NAMALWA (cell line): ENCODE measurements around the gene FAM210A.
"Not testable (repeated sequence)": the region's sequence is repeated elsewhere in the genome, so short reads cannot be mapped to it uniquely, and the experiment has no call there.

ENCODE experiments used
- DNase-seq: peaks from one replicate; pipeline ENCODE4 v3.0.0-alpha.2; 2015; ENCODE audit warnings: low spot score

The FAM210A gene

GRCh38 chr18:13700153-13700552 lies 26.2 kb downstream of the FAM210A start:
- DNase-seq, result no peak

DNA sequence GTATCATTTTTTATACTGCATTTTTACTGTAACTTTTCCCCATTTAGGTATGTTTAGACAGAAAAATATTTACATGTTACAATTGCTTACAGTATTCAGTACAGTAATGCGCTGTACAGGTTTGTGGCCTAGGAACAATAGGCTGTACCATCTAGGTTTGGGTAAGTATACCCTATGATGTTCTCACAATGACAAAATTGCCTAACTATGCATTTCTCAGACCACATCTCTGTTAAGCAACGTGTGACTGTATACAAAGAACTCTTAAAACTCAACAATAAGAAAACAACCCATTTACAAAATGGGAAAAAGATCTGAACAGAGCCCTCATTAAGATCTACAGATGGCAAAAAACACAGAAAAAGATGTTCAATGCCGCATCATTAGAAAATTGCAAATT lies 29.4 kb downstream of the FAM210A start:
- DNase-seq, result no peak

DNA sequence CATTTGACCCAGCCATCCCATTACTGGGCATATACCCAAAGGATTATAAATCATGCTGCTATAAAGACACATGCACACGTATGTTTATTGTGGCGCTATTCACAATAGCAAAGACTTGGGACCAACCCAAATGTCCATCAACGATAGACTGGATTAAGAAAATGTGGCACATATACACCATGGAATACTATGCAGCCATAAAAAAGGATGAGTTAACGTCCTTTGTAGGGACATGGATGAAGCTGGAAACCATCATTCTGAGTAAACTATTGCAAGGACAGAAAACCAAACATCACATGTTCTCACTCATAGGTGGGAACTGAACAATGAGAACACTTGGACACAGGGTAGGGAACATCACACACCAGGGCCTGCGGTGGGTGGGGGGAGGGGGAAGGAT lies 31.0 kb downstream of the FAM210A start:
- DNase-seq, result not testable (repeated sequence)

DNA sequence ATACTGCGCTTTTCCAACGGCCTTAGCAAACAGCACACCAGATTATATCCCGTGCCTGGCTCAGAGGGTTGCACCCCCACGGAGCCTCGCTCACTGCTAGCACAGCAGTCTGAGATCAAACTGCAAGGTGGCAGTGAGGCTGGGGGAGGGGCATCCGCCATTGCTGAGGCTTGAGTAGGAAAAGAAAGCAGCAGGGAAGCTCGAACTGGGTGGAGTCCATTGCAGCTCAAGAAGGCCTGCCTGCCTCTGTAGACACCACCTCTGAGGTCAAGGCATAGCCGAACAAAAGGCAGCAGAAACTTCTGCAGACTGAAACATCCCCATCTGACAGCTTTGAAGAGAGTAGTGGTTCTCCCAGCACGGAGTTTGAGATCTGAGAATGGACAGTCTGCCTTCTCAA lies 36.3 kb downstream of the FAM210A start:
- DNase-seq, result not testable (repeated sequence)

GRCh38 chr18:13688191-13689136 lies 37.9 kb downstream of the FAM210A start:
- DNase-seq, result no peak

DNA sequence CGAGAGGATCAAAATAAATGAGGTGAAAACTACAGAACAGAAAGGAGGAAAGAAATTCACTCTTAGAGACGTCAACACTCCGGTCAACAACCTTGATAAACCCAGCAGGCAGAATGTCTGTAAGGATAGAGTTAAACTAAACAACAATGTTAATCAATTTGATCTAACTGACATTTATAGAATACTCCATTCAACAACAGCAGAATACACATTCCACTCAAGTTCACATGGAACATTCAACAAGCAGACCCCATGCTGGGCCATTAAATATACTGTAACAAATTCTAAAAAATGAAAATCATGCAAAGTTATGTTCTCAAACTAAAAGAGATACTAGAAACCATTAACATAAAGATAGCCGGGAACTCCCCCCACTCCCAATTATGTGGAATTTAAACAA lies 41.8 kb downstream of the FAM210A start:
- no peak for DNase-seq

DNA sequence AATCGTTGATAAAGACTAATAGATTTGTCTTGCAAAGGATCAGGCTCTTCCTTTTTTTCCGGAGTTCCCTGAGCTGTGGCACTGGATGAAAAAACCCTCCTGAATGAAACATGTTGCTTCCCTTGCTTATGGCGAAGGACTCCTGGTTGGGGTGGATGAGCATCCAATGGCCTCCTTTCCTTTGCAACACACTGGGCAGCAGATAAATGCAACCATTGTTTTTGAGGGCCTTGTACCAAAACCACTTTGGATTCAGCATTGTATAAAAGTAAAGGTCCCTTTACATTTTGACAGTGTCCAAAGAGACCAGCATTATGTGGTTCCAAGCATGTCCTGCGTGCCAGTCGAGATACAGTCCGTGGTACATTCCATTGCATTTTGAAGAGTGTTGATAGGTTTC lies 44.7 kb downstream of the FAM210A start:
- no peak for DNase-seq

DNA sequence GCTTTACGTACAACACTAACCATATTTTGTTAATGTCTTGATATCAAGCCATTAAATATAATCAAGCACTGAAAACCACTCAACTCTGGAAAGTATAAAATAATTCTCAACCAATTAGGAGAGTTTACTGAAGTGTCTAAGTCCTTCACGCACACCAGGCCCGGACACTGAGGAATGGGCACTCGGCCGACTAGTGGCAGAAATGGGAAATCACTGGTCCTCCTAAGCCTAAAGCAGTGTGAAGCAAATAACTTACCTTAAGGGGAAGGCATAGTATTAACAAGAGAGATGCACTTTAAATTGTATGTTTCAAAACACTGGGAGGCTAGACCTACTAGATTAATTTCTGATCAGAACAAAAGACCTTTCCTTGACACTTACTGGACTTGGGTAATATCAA lies 45.7 kb downstream of the FAM210A start:
- DNase-seq, result peak; percentile 26

DNA sequence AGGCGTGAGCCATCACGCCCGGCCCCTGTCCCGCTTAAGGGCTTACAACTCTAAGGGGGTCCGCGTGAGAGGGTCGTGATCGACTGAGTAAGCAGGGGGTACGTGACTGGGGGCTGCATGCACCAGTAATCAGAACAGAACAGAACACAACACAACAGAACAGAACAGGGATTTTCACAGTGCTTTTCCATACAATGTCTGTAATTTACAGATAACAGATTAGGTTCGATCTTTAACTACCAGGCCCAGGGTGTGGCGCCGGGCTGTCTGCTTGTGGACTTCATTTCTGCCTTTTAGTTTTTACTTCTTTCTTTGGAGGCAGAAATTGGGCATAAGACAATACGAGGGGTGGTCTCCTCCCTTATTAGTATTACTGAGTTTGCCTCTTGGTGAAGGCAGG lies 49.0 kb downstream of the FAM210A start:
- not testable (repeated sequence) for DNase-seq

GRCh38 chr18:13676471-13676870 lies 49.9 kb downstream of the FAM210A start:
- no peak for DNase-seq

GRCh38 chr18:13672657-13673056 lies 53.7 kb downstream of the FAM210A start:
- DNase-seq, result no peak

- DNase-seq, result no peak
Observed at GRCh38 chr18:13661779-13662256, 64.5 kb downstream of the FAM210A start.

DNA sequence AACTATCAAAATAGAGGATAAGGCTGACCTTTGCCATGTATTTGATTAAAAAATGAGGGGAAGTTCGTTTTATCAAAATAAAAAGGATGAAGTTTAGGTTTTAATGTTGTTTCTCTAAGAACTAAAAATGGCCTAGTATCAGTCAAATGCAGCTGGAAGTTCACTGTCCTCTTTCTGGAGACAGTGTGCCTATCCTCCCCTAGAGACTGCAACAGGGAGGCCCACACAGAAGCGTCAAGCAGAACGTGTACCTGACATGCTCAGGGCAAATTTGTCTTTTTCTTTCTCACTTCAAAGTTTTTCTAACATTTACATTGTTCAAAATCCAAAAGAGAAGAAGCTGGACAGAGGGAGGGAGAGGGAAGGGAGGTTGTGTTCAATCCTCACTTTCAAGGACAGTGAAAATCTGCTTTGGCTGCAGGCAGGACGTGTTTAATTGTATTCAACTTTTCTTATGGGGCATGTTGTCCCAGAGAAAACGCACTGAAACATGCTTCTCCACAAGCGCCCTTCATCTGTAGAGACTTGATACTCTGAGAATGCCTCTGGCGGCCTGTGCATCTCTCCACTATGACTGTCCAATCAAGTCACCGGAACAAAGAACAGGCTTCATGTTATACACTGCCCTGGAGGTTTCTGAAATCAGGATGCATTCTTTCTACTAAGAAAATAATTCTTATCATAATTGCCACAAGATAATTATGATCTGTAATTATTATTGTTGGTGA lies 65.1 kb downstream of the FAM210A start:
- no peak for DNase-seq

GRCh38 chr18:13660510-13660909 lies 65.8 kb downstream of the FAM210A start:
- no peak for DNase-seq

- no peak for DNase-seq
Observed at GRCh38 chr18:13658436-13659204, 67.7 kb downstream of the FAM210A start.

GRCh38 chr18:13657974-13658373 lies 68.4 kb downstream of the FAM210A start:
- no peak for DNase-seq

DNA sequence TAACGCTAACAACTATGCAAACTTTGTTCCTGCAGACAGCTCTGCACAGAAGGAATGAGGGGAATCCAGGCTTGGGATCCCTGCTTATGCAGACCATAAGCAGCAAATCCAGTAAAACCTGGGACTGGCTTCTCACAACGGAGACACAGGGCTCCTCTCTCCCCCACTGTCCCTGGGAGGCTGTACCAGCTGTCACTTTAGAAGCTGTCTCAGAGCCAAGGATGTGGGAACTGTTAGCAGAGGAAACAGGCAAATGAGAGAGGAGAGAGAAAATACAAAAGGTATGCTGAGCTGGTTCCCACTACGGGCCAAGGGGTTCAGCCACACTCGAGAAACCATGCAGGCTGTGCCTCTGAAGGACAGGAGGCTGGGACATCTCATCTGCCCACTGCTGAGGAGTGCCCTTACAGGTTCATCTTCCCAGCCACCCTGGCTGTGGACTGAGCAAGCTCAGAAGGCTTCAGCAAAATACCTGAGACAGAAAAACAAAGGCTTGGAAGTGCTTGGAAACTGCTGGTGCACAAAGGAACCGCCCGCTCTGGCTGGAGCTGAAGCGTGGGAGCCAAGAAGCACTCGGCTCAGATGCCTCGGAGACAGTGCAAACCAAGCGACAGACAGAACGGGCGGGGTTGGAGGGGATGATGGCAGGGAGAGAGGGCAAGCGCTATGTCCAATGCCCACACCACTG lies 72.5 kb downstream of the FAM210A start:
- no peak for DNase-seq

GRCh38 chr18:13649397-13650390 lies 76.7 kb downstream of the FAM210A start:
- no peak for DNase-seq

DNA sequence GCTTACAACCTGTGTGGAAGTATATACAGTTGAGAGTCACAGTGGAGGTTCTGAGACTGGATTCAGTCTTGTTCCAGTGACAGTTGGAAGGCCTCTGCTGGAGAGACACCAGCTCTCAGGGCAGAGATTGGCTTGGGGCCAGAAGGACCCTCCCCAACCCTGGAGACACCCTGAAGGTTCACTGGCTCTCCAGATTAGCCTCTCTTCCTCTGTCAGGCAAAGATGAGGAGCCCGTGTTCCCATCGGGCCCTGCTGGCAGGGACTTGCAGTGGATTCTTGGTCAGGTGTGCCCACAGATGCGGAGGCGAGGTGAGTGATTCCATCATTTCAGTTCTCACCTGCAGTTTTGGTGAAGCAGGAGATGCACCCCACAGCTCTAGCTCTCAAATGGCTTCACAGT lies 78.6 kb downstream of the FAM210A start:
- DNase-seq, result no peak

GRCh38 chr18:13646633-13647032 lies 79.7 kb downstream of the FAM210A start:
- no peak for DNase-seq
